ENCODE measurements around the gene THRAP3.
A peak's percentile ranks its signal among the peaks of the same experiment; 100 is the strongest.

Gene THRAP3

DNA sequence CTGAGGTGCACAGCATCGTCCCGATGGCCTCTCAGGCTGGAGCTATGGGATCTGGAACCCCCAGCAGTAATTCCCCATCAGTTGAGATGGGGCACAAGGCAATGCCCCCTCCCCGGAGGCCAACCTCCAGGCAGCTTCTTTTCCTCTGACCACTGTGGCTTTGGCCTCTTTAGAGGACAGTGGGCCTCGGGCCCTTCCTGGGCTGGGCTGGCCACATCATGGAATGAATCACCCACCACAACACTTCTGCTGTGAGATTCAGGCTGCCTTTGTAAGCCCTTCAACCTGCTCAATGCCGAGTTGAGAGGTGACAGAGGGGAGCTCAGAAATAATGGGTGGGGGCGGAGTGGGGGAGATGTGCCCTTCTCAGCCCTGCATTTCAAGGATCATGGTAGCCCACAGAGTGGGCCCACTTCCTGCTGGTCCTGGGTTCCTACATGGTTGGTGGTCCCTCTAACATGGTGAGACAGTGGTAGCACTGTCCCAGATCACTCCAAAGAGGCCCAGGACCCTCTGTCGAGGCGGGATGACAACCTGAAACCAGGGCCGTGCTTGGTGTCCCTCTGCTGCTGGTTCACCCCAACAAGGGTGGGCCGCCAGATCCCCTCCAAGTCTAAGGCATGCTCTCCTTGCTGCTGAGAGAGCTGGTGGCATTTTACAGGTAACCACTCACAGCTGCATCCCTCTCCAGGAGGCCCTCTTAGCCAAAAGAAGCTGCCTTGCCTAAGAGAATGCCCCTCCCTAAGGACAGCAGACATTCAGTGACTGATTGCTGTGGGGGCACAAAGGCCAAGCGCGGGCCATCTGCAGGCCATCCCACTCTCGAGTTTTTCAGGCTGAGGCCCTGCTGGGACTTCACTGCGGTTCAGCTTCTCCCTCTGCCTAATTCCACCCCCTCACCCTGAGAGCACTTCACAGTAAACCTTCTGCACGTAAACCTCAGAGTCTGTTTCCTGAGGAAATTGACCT, 129.0 kb downstream of the THRAP3 start:
- peak overlapping the region; percentile 95 for H3K27ac ChIP-seq (ENCODE audit: poor library complexity, severe bottlenecking)
- peaks cover 55% of the 10 kb centered on the region for H3K36me3 ChIP-seq (ENCODE audit: low read depth)
- no peaks in the 10 kb centered on the region for H3K9me3 ChIP-seq (ENCODE audit: severe bottlenecking)
- DNase-seq (ENCODE audit: low spot score) (no peak), ATAC-seq (ENCODE audit: low read depth) (peak; percentile 28; the same call in 2 of the 3 replicates)
- TF ChIP-seq, protein P1, sequence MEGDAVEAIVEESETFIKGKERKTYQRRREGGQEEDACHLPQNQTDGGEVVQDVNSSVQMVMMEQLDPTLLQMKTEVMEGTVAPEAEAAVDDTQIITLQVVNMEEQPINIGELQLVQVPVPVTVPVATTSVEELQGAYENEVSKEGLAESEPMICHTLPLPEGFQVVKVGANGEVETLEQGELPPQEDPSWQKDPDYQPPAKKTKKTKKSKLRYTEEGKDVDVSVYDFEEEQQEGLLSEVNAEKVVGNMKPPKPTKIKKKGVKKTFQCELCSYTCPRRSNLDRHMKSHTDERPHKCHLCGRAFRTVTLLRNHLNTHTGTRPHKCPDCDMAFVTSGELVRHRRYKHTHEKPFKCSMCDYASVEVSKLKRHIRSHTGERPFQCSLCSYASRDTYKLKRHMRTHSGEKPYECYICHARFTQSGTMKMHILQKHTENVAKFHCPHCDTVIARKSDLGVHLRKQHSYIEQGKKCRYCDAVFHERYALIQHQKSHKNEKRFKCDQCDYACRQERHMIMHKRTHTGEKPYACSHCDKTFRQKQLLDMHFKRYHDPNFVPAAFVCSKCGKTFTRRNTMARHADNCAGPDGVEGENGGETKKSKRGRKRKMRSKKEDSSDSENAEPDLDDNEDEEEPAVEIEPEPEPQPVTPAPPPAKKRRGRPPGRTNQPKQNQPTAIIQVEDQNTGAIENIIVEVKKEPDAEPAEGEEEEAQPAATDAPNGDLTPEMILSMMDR (IDR thresholded peaks at IDR 0.05; ENCODE audit: poor library complexity, severe bottlenecking) = no peak
- H3K4me3 ChIP-seq (ENCODE audit: severe bottlenecking) = no peak overlapping the region
- no peaks in the 10 kb centered on the region for H3K27me3 ChIP-seq (ENCODE audit: insufficient read depth, poor library complexity, severe bottlenecking)
- H3K4me1 ChIP-seq (ENCODE audit: insufficient read depth, poor library complexity, severe bottlenecking) = peaks cover 47% of the 10 kb centered on the region

DNA sequence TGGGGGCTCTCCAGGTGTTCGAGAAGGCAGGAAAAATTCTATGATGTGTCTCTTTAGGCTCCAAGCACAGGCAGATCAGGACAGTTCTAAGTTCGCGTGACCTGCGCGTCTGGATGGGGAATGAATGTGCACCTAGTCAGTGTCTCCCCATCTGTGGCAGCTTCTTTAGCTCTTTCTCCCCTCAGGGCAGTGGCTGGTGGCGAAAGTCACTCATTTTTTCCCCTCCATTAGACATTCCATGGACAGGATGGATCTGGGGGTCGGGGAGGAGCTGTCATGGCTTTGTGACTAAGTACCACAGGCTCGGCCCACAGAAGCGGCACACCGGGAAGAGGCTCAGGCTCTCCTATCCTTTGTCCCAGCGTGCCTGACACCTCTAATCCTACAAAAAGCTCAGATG, 130.2 kb downstream of the THRAP3 start:
- H3K4me1 ChIP-seq (ENCODE audit: insufficient read depth, poor library complexity, severe bottlenecking) = peaks cover 41% of the 10 kb centered on the region
- no peaks in the 10 kb centered on the region for H3K9me3 ChIP-seq (ENCODE audit: severe bottlenecking)
- peaks cover 49% of the 10 kb centered on the region for H3K36me3 ChIP-seq (ENCODE audit: low read depth)
- no peak for ATAC-seq (ENCODE audit: low read depth)
- DNase-seq (ENCODE audit: low spot score) = no peak
- H3K4me3 ChIP-seq (ENCODE audit: severe bottlenecking) = no peak overlapping the region
- no peak overlapping the region for H3K27ac ChIP-seq (ENCODE audit: poor library complexity, severe bottlenecking)
- no peaks in the 10 kb centered on the region for H3K27me3 ChIP-seq (ENCODE audit: insufficient read depth, poor library complexity, severe bottlenecking)
- TF ChIP-seq, protein P1 (IDR thresholded peaks at IDR 0.05; ENCODE audit: poor library complexity, severe bottlenecking) = no peak
